Measurements from ENCODE around the gene CENPA.

DNA sequence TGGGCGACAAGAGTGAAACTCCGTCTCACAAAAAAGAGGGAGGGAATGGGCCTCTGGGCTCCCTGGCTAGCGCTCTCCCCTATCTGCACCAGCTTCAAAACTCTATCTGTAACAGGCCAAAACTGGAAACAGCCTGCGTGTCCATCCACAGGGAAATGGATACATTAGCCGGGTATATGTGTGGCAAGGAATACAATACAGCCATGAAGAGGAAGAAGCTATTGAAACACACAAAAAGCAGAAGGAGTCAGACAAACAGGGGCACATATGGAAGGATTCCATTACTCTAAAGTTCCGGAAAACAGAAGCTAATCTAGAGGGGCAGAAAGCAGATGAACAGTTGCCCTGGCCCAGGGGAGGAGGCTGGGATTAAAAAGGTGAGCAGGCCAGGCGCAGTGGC, 46.3 kb upstream of the CENPA start:
- TF ChIP-seq POLR2A (IDR thresholded peaks at IDR 0.05; ENCODE audit: low read depth, low read length) = no peak
- TF ChIP-seq POLR2AphosphoS5 (IDR thresholded peaks at IDR 0.05; ENCODE audit: low read depth, low read length) = no peak
- TF ChIP-seq TAF1 (IDR thresholded peaks at IDR 0.05; ENCODE audit: low read depth, low read length) = no peak
- no peak for TF ChIP-seq PAX5 (IDR thresholded peaks at IDR 0.05; ENCODE audit: insufficient read depth, low read length, severe bottlenecking)
- no peak for TF ChIP-seq SPI1 (IDR thresholded peaks at IDR 0.05; ENCODE audit: low read depth, low read length)
